Bronchus fibroblast of lung (primary cell): ENCODE measurements around the gene TMX3. TPM values are rescaled to one million over a fixed set of nuclear protein-coding genes. Genes with fewer than 3 reads are reported as not detected.

Source experiments
- total RNA-seq: library from RNA; depleted of rRNA; stranded (reverse); fragments of >200 nt; gene quantifications from 2 replicates; pipeline ENCODE4 v1.2.3, GENCODE V29; 2015

Gene TMX3
- total RNA-seq: 26.5 and 34.1 TPM in 2 replicates

GRCh38 chr18:68714712-68715496 is at the start of gene TMX3:
TMX3 (minus strand) TSS chr18:68715108; CDS start chr18:68714981, 127 bp downstream.

Other genes starting within 250 kb of the TMX3 start
- gene CCDC102B, start 83.0 kb upstream of the TMX3 start, total RNA-seq: 2.4 and 5.4 TPM in 2 replicates